Ramos (cell line): ENCODE measurements around the gene TMEM209.
"Not testable (repeated sequence)": the region's sequence is repeated elsewhere in the genome, so short reads cannot be mapped to it uniquely, and the experiment has no call there.

ENCODE experiments used
- in situ Hi-C: fragments of 300-500 bp; cut with MboI; formaldehyde crosslinking; loops from one replicate; pipeline ENCODE4 v1.14.3; 2022; ENCODE audit warnings: low sequenced_read_pairs; ENCODE audit not compliant: unreplicated experiment

TMEM209 gene

GRCh38 chr7:130205084-130205947 lies at the start of gene TMEM209:
TSS of gene TMEM209 (minus strand) at chr7:130205406. CDS start at chr7:130205375, 31 bp downstream.
- in situ Hi-C loops: no loop called here

- in situ Hi-C loops: no loop called here
Observed at GRCh38 chr7:130254555-130254954, 49.3 kb upstream of the TMEM209 start.

- in situ Hi-C loops: loop anchor here (10.0 kb wide), 1 partner anchor 505 kb away; no protein-coding TSS in a partner anchor
Observed at GRCh38 chr7:130249626-130250025, 44.4 kb upstream of the TMEM209 start.

GRCh38 chr7:130248842-130249241 lies 43.6 kb upstream of the TMEM209 start:
- in situ Hi-C loops: loop anchor here (10.0 kb wide), 1 partner anchor 506 kb away; no protein-coding TSS in a partner anchor

GRCh38 chr7:130246491-130246890 lies 41.3 kb upstream of the TMEM209 start:
- in situ Hi-C loops: loop anchor here (10.0 kb wide), 1 partner anchor 508 kb away; no protein-coding TSS in a partner anchor

- in situ Hi-C loops: loop anchor here (10.0 kb wide), 1 partner anchor 511 kb away; no protein-coding TSS in a partner anchor
Observed at GRCh38 chr7:130243486-130243885, 38.3 kb upstream of the TMEM209 start.

- in situ Hi-C loops: loop anchor here (10.0 kb wide), 1 partner anchor 512 kb away; no protein-coding TSS in a partner anchor
Observed at GRCh38 chr7:130242198-130243014, 37.2 kb upstream of the TMEM209 start.

GRCh38 chr7:130240240-130240639 lies 35.0 kb upstream of the TMEM209 start:
- in situ Hi-C loops: loop anchor here (10.0 kb wide), 1 partner anchor 515 kb away; no protein-coding TSS in a partner anchor

GRCh38 chr7:130236361-130236760 lies 31.2 kb upstream of the TMEM209 start:
- in situ Hi-C loops: not testable (repeated sequence)

- in situ Hi-C loops: no loop called here
Observed at GRCh38 chr7:130234078-130234477, 28.9 kb upstream of the TMEM209 start.

GRCh38 chr7:130232209-130232608 lies 27.0 kb upstream of the TMEM209 start:
- in situ Hi-C loops: no loop called here

- in situ Hi-C loops: no loop called here
Observed at GRCh38 chr7:130231792-130232191, 26.6 kb upstream of the TMEM209 start.

- in situ Hi-C loops: not testable (repeated sequence)
Observed at GRCh38 chr7:130229981-130230380, 24.8 kb upstream of the TMEM209 start.

GRCh38 chr7:130228840-130229502 lies 23.8 kb upstream of the TMEM209 start:
- in situ Hi-C loops: no loop called here

GRCh38 chr7:130227883-130228575 lies 22.8 kb upstream of the TMEM209 start:
- in situ Hi-C loops: no loop called here

- in situ Hi-C loops: no loop called here
Observed at GRCh38 chr7:130226333-130226732, 21.1 kb upstream of the TMEM209 start.

- in situ Hi-C loops: not testable (repeated sequence)
Observed at GRCh38 chr7:130224923-130225322, 19.7 kb upstream of the TMEM209 start.

GRCh38 chr7:130224210-130224609 lies 19.0 kb upstream of the TMEM209 start:
- in situ Hi-C loops: no loop called here

- in situ Hi-C loops: no loop called here
Observed at GRCh38 chr7:130223646-130224045, 18.4 kb upstream of the TMEM209 start.

- in situ Hi-C loops: no loop called here
Observed at GRCh38 chr7:130221746-130222145, 16.5 kb upstream of the TMEM209 start.
